Omental fat pad (tissue), 4 donors: ENCODE measurements around the gene MUCL3. TPM values are rescaled to one million over a fixed set of nuclear protein-coding genes. Genes with fewer than 3 reads are reported as not detected.
"Not testable (repeated sequence)": the region's sequence is repeated elsewhere in the genome, so short reads cannot be mapped to it uniquely, and the experiment has no call there.

Experiments
- ATAC-seq: fragments of 150-250 bp; one replicate; pipeline ENCODE4 v1.9.1; 2016; ENCODE audit warnings: mild to moderate bottlenecking, moderate library complexity; ENCODE audit not compliant: low FRiP score
- DNase-seq: peaks from one replicate; pipeline ENCODE4 v3.0.0-alpha.2; 2019; ENCODE audit warnings: low spot score
- CTCF ChIP-seq, 3 donors: fragments of 450-650 bp; IDR thresholded peaks; one replicate each; pipeline ENCODE4 v1.5.1; 2016 to 2017; ENCODE audit warnings: antibody characterized with exemption in 3 of 3, mild to moderate bottlenecking in 3 of 3, moderate library complexity in 2 of 3
- total RNA-seq, 4 donors: library from RNA; depleted of rRNA; stranded (reverse); fragments of >200 nt; gene quantifications; one replicate each; pipeline ENCODE4 v1.1.0, GENCODE V29; 2016

The MUCL3 gene
- total RNA-seq, 4 donors from 2014 or later, result 0.19 TPM; not detected in 3

GRCh38 chr6:30964075-30964474 is 23.3 kb downstream of the MUCL3 start:
- no peak for DNase-seq
- no peak for TF ChIP-seq CTCF (IDR thresholded peaks at IDR 0.05)
- no peak for ATAC-seq

- DNase-seq, result no peak
- no peak for ATAC-seq
- no peak for TF ChIP-seq CTCF (IDR thresholded peaks at IDR 0.05)
These were observed 24.4 kb downstream of the MUCL3 start for GRCh38 chr6:30965140-30965601.

- TF ChIP-seq CTCF (IDR thresholded peaks at IDR 0.05), result no peak
- DNase-seq (no peak), ATAC-seq (no peak)
These were observed 25.4 kb downstream of the MUCL3 start for GRCh38 chr6:30966154-30966553.

- not testable (repeated sequence) for ATAC-seq
These were observed 28.4 kb downstream of the MUCL3 start for GRCh38 chr6:30969171-30969570.

GRCh38 chr6:30970946-30971345 is 30.2 kb downstream of the MUCL3 start:
- DNase-seq (no peak), ATAC-seq (no peak)

More at GRCh38 chr6:30969171-30969570, 28.4 kb downstream of the MUCL3 start:
- not testable (repeated sequence) for DNase-seq

GRCh38 chr6:30972816-30973215 is 32.0 kb downstream of the MUCL3 start:
- ATAC-seq (no peak), DNase-seq (no peak)
- no peak for TF ChIP-seq CTCF (IDR thresholded peaks at IDR 0.05)

More at GRCh38 chr6:30970946-30971345, 30.2 kb downstream of the MUCL3 start:
- TF ChIP-seq CTCF (IDR thresholded peaks at IDR 0.05), result no peak

GRCh38 chr6:30974490-30975252 is 33.9 kb downstream of the MUCL3 start:
- no peak for ATAC-seq
- no peak for DNase-seq
- no peak for TF ChIP-seq CTCF (IDR thresholded peaks at IDR 0.05)
